Dedifferentiated amniotic fluid mesenchymal stem cell (primary cell): ENCODE data around the gene ODAD3.
"Not testable (repeated sequence)": the region's sequence is repeated elsewhere in the genome, so short reads cannot be mapped to it uniquely, and the experiment has no call there.

Experiments used
- DNase-seq: peaks from one replicate; pipeline ENCODE4 v3.0.0-alpha.2; 2016; ENCODE audit errors: extremely low spot score

The ODAD3 gene

GRCh38 chr19:11435057-11435832 is at the start of gene ODAD3, which contains the start of gene PRKCSH:
ODAD3 (minus strand) TSS chr19:11435121; CDS start chr19:11435016, 105 bp downstream.
PRKCSH (plus strand) TSS chr19:11435635; CDS start chr19:11436118, 483 bp downstream.
- peak; percentile 99 for DNase-seq

GRCh38 chr19:11483366-11484111 is 48.6 kb upstream of the ODAD3 start:
- DNase-seq: no peak

- peak; percentile 29 for DNase-seq
These were observed 47.6 kb upstream of the ODAD3 start for GRCh38 chr19:11482384-11483050.

- no peak for DNase-seq
These were observed 46.8 kb upstream of the ODAD3 start for GRCh38 chr19:11481534-11482383.

GRCh38 chr19:11480715-11481533 is 46.0 kb upstream of the ODAD3 start, which contains the start of gene ELAVL3:
ELAVL3 (minus strand) TSS chr19:11481046; CDS start chr19:11480608, 438 bp downstream.
- no peak for DNase-seq

GRCh38 chr19:11479898-11480714 is 45.2 kb upstream of the ODAD3 start:
- DNase-seq: no peak

GRCh38 chr19:11479090-11479897 is 44.4 kb upstream of the ODAD3 start:
- DNase-seq: no peak

GRCh38 chr19:11478167-11479089 is 43.5 kb upstream of the ODAD3 start:
- no peak for DNase-seq

GRCh38 chr19:11475861-11476260 is 40.9 kb upstream of the ODAD3 start:
- no peak for DNase-seq

- DNase-seq: not testable (repeated sequence)
These were observed 40.4 kb upstream of the ODAD3 start for GRCh38 chr19:11475343-11475742.

- no peak for DNase-seq
These were observed 38.8 kb upstream of the ODAD3 start for GRCh38 chr19:11473725-11474124.

- DNase-seq: not testable (repeated sequence)
These were observed 33.4 kb upstream of the ODAD3 start for GRCh38 chr19:11468266-11468845.

GRCh38 chr19:11465600-11465999 is 30.7 kb upstream of the ODAD3 start:
- DNase-seq: no peak

GRCh38 chr19:11464333-11465265 is 29.7 kb upstream of the ODAD3 start:
- DNase-seq: no peak

- DNase-seq: no peak
These were observed 28.5 kb upstream of the ODAD3 start for GRCh38 chr19:11463391-11463790.

- no peak for DNase-seq
These were observed 26.5 kb upstream of the ODAD3 start for GRCh38 chr19:11461453-11461852.
